Uterus (tissue), 4 donors: ENCODE data around the gene MEF2A. TPM values are rescaled to one million over a fixed set of nuclear protein-coding genes. Genes with fewer than 3 reads are reported as not detected.
"Not testable (repeated sequence)": the region's sequence is repeated elsewhere in the genome, so short reads cannot be mapped to it uniquely, and the experiment has no call there.

Experiments
- DNase-seq, 2 donors: peaks; one replicate each; pipeline ENCODE4 v3.0.0-alpha.2; 2019 to 2020
- H3K27ac ChIP-seq, 2 donors: fragments of 200-600 bp; sonication (generic); 1 replicate in 1 of 2; 2 replicates in 1 of 2; pipeline ENCODE4 v1.5.1; 2016 to 2018
- H3K27me3 ChIP-seq, 2 donors: fragments of 200-600 bp; sonication (generic); one replicate each; pipeline ENCODE4 v1.5.1; 2018 to 2019; ENCODE audit warnings: control low read depth in 1 of 2
- H3K36me3 ChIP-seq, 2 donors: fragments of 200-600 bp; sonication (generic); one replicate each; pipeline ENCODE4 v1.5.1; 2019; ENCODE audit warnings: control low read depth in 1 of 2
- H3K4me1 ChIP-seq, 2 donors: fragments of 200-600 bp; sonication (generic); one replicate each; pipeline ENCODE4 v1.5.1; 2018 to 2019; ENCODE audit warnings: control low read depth in 1 of 2
- H3K4me3 ChIP-seq, 2 donors: fragments of 200-600 bp; sonication (generic); 1 replicate in 1 of 2; 2 replicates in 1 of 2; pipeline ENCODE4 v1.5.1; 2018 to 2019; ENCODE audit warnings: mild to moderate bottlenecking in 1 of 2
- H3K9me3 ChIP-seq, 2 donors: fragments of 200-600 bp; sonication (generic); one replicate each; pipeline ENCODE4 v1.5.1; 2019; ENCODE audit warnings: control low read depth in 1 of 2
- CTCF ChIP-seq, 4 experiments: fragments of 200-600 bp in 2 of 4; fragments of 450-650 bp in 2 of 4; sonication (generic) in 2 of 4; IDR thresholded peaks; one replicate each; pipeline ENCODE4 v1.5.1; 2016 to 2019; ENCODE audit warnings: antibody characterized with exemption in 4 of 4, mild to moderate bottlenecking in 2 of 4, moderate library complexity in 1 of 4
- POLR2A ChIP-seq, 2 donors: fragments of 450-650 bp; IDR thresholded peaks; one replicate each; pipeline ENCODE4 v1.6.1; 2016; ENCODE audit warnings: antibody characterized with exemption in 2 of 2, mild to moderate bottlenecking in 1 of 2, moderate library complexity in 1 of 2
- intact Hi-C: fragments of 100-400 bp; cut with DNase I; formaldehyde crosslinking; loops from one replicate; pipeline ENCODE4 v1.15.1; 2023; ENCODE audit warnings: low total_unique reads
- total RNA-seq, 4 donors: library from RNA; depleted of rRNA in 3 of 4; stranded (reverse); fragments of >200 nt in 3 of 4; gene quantifications; one replicate each; pipeline versions ENCODE4 v1.1.0 to v1.2.4, GENCODE V29; 2014 to 2023
- donor health status: DM: yes; HTN: yes; CAD: no.

MEF2A gene
- total RNA-seq = 100 to 1,000 TPM in 2 of 4 donors, 10 to 100 TPM in 2; 78.6 to 138 (median 105) TPM

- Histone ChIP-seq H3K4me3 (peak within 1 kb of the TSS; percentile 66 to 83), H3K27ac (peak within 1 kb of the TSS; percentile 98 to 99), H3K27me3 (no peaks in the 10 kb centered on the region), H3K36me3 (no peaks in the 10 kb centered on the region), H3K4me1 (peaks cover 0 to 3% of the 10 kb centered on the region in 2 donors), H3K9me3 (no peaks in the 10 kb centered on the region)
- intact Hi-C loops = loop anchor here (10.0 kb wide), 1 partner anchor 139 kb away; no protein-coding TSS in a partner anchor
- peak; percentile 95 for DNase-seq
- TF ChIP-seq POLR2A (IDR thresholded peaks at IDR 0.05) = peak; percentile 64 to 94
- TF ChIP-seq CTCF (IDR thresholded peaks at IDR 0.05) = peak in 1 of 4 experiments; percentile 21
Observed at GRCh38 chr15:99565299-99566156, at the start of gene MEF2A. MEF2A (plus strand) TSS chr15:99565984; CDS start chr15:99633120, 67,136 bp downstream.

GRCh38 chr15:99518191-99518590 lies 47.6 kb upstream of the MEF2A start:
- TF ChIP-seq CTCF (IDR thresholded peaks at IDR 0.05) = no peak
- no peak for TF ChIP-seq POLR2A (IDR thresholded peaks at IDR 0.05)
- H3K27me3 ChIP-seq = no peaks in the 10 kb centered on the region
- H3K36me3 ChIP-seq = no peaks in the 10 kb centered on the region
- no peak for DNase-seq
- intact Hi-C loops = no loop called here
- no peak overlapping the region for H3K4me3 ChIP-seq
- H3K27ac ChIP-seq = no peak overlapping the region
- H3K9me3 ChIP-seq = no peaks in the 10 kb centered on the region
- no peaks in the 10 kb centered on the region for H3K4me1 ChIP-seq

GRCh38 chr15:99519366-99519765 lies 46.4 kb upstream of the MEF2A start:
- DNase-seq, intact Hi-C loops, H3K4me1 ChIP-seq, H3K9me3 ChIP-seq, H3K27ac ChIP-seq, H3K4me3 ChIP-seq, H3K36me3 ChIP-seq, H3K27me3 ChIP-seq: not testable (repeated sequence)

GRCh38 chr15:99522288-99522687 lies 43.5 kb upstream of the MEF2A start:
- H3K4me3 ChIP-seq = no peak overlapping the region
- H3K36me3 ChIP-seq = no peaks in the 10 kb centered on the region
- intact Hi-C loops = no loop called here
- DNase-seq = no peak
- H3K27ac ChIP-seq = no peak overlapping the region
- H3K9me3 ChIP-seq = no peaks in the 10 kb centered on the region
- no peaks in the 10 kb centered on the region for H3K4me1 ChIP-seq
- H3K27me3 ChIP-seq = no peaks in the 10 kb centered on the region
- TF ChIP-seq CTCF (IDR thresholded peaks at IDR 0.05) (no peak), POLR2A (IDR thresholded peaks at IDR 0.05) (no peak)

- DNase-seq = no peak
- Histone ChIP-seq H3K27me3 (no peaks in the 10 kb centered on the region), H3K4me1 (no peaks in the 10 kb centered on the region), H3K4me3 (no peak overlapping the region), H3K27ac (no peak overlapping the region), H3K9me3 (no peaks in the 10 kb centered on the region), H3K36me3 (no peaks in the 10 kb centered on the region)
- intact Hi-C loops = no loop called here
- TF ChIP-seq CTCF (IDR thresholded peaks at IDR 0.05) = no peak
Observed at GRCh38 chr15:99526176-99526575, 39.6 kb upstream of the MEF2A start.
